Measurements from ENCODE around the gene CAMK2G.

- TF ChIP-seq EZH2phosphoT487 (IDR thresholded peaks at IDR 0.05; ENCODE audit: borderline replicate concordance, low read depth, low read length): no peak
- TF ChIP-seq CTCF (conservative IDR thresholded peaks at IDR 0.05; ENCODE audit: low read length): no peak
These were observed 101.0 kb downstream of the CAMK2G start for GRCh38 chr10:73773152-73773879.
